ENCODE data around the gene MRPS30.

MRPS30 gene

GRCh38 chr5:44794371-44794770, 14.4 kb upstream of the MRPS30 start:
- Histone ChIP-seq H2AFZ (ENCODE audit: low read depth, low read length) (no peak overlapping the region), H4K91ac (ENCODE audit: low read length) (no peak overlapping the region), H3K9ac (ENCODE audit: low read length) (no peak overlapping the region), H3K27me3 (ENCODE audit: control insufficient read depth in 1 of 2, insufficient read depth in 1 of 2, low read length in 2 of 2) (no peaks in the 10 kb centered on the region), H3K23ac (ENCODE audit: low read length in 2 of 2) (no peak overlapping the region), H3K14ac (ENCODE audit: low read length in 2 of 2) (no peak overlapping the region), H3K79me1 (replicated peaks; ENCODE audit: low read length, poor library complexity, severe bottlenecking) (no peaks in the 10 kb centered on the region), H3K36me3 (ENCODE audit: control insufficient read depth in 1 of 2, insufficient read depth in 2 of 2, low read depth in 1 of 2, low read length in 2 of 2) (no peaks in the 10 kb centered on the region), H3K4me2 (ENCODE audit: low read length, poor library complexity, severe bottlenecking) (no peak overlapping the region), H3K27ac (ENCODE audit: low read length, poor library complexity, severe bottlenecking) (no peak overlapping the region), H2BK120ac (ENCODE audit: low read depth, low read length) (no peak overlapping the region), H3K4ac (ENCODE audit: low read depth in 1 of 2, low read length in 2 of 2) (no peak overlapping the region), H3K9me3 (ENCODE audit: control insufficient read depth, low read length) (peaks cover 4% of the 10 kb centered on the region), H2BK15ac (ENCODE audit: low read depth, poor library complexity, severe bottlenecking) (no peak overlapping the region), H3K18ac (ENCODE audit: low read depth in 1 of 2, low read length in 2 of 2) (no peak overlapping the region), H2AK5ac (ENCODE audit: low read length, severe bottlenecking) (no peak overlapping the region), H2BK12ac (ENCODE audit: low read length in 2 of 2) (no peak overlapping the region), H3K4me1 (ENCODE audit: control insufficient read depth, insufficient read depth, low read depth, low read length) (no peaks in the 10 kb centered on the region), H3K4me3 (ENCODE audit: insufficient read depth in 1 of 2, low read depth in 1 of 2, low read length in 2 of 2) (no peak overlapping the region), H4K8ac (ENCODE audit: low read length) (no peak overlapping the region), H2BK5ac (ENCODE audit: low read depth, low read length, poor library complexity, severe bottlenecking) (no peak overlapping the region)
- DNase-seq, result no peak
- 82% methylated on average over 1 of the region's 1 CpG for WGBS

GRCh38 chr5:44795496-44795895, 13.3 kb upstream of the MRPS30 start:
- H2BK12ac ChIP-seq (ENCODE audit: low read length in 2 of 2), result no peak overlapping the region
- H3K27me3 ChIP-seq (ENCODE audit: control insufficient read depth in 1 of 2, insufficient read depth in 1 of 2, low read length in 2 of 2), result no peaks in the 10 kb centered on the region
- H3K14ac ChIP-seq (ENCODE audit: low read length in 2 of 2), result no peak overlapping the region
- H2BK15ac ChIP-seq (ENCODE audit: low read depth, poor library complexity, severe bottlenecking), result no peak overlapping the region
- H3K36me3 ChIP-seq (ENCODE audit: control insufficient read depth in 1 of 2, insufficient read depth in 2 of 2, low read depth in 1 of 2, low read length in 2 of 2), result no peaks in the 10 kb centered on the region
- H3K23ac ChIP-seq (ENCODE audit: low read length in 2 of 2), result no peak overlapping the region
- H2AFZ ChIP-seq (ENCODE audit: low read depth, low read length), result no peak overlapping the region
- no peak for DNase-seq
- H3K9ac ChIP-seq (ENCODE audit: low read length), result no peak overlapping the region
- no peak overlapping the region for H2AK5ac ChIP-seq (ENCODE audit: low read length, severe bottlenecking)
- no peak overlapping the region for H3K18ac ChIP-seq (ENCODE audit: low read depth in 1 of 2, low read length in 2 of 2)
- no peaks in the 10 kb centered on the region for H3K79me1 ChIP-seq (replicated peaks; ENCODE audit: low read length, poor library complexity, severe bottlenecking)
- no peak overlapping the region for H4K91ac ChIP-seq (ENCODE audit: low read length)
- no peak overlapping the region for H4K8ac ChIP-seq (ENCODE audit: low read length)
- H2BK120ac ChIP-seq (ENCODE audit: low read depth, low read length), result no peak overlapping the region
- H2BK5ac ChIP-seq (ENCODE audit: low read depth, low read length, poor library complexity, severe bottlenecking), result no peak overlapping the region
- no peak overlapping the region for H3K27ac ChIP-seq (ENCODE audit: low read length, poor library complexity, severe bottlenecking)
- H3K9me3 ChIP-seq (ENCODE audit: control insufficient read depth, low read length), result peaks cover 4% of the 10 kb centered on the region
- no peak overlapping the region for H3K4ac ChIP-seq (ENCODE audit: low read depth in 1 of 2, low read length in 2 of 2)
- H3K4me1 ChIP-seq (ENCODE audit: control insufficient read depth, insufficient read depth, low read depth, low read length), result no peaks in the 10 kb centered on the region
- H3K4me3 ChIP-seq (ENCODE audit: insufficient read depth in 1 of 2, low read depth in 1 of 2, low read length in 2 of 2), result no peak overlapping the region
- no peak overlapping the region for H3K4me2 ChIP-seq (ENCODE audit: low read length, poor library complexity, severe bottlenecking)
- WGBS, result 92% methylated on average over 2 of the region's 4 CpGs

- H4K91ac ChIP-seq (ENCODE audit: low read length), result no peak overlapping the region
- no peak overlapping the region for H3K27ac ChIP-seq (ENCODE audit: low read length, poor library complexity, severe bottlenecking)
- WGBS, result 55% methylated on average over 3 of the region's 3 CpGs
- no peak overlapping the region for H3K4me3 ChIP-seq (ENCODE audit: insufficient read depth in 1 of 2, low read depth in 1 of 2, low read length in 2 of 2)
- no peak overlapping the region for H2BK120ac ChIP-seq (ENCODE audit: low read depth, low read length)
- no peaks in the 10 kb centered on the region for H3K4me1 ChIP-seq (ENCODE audit: control insufficient read depth, insufficient read depth, low read depth, low read length)
- no peaks in the 10 kb centered on the region for H3K9me3 ChIP-seq (ENCODE audit: control insufficient read depth, low read length)
- H3K36me3 ChIP-seq (ENCODE audit: control insufficient read depth in 1 of 2, insufficient read depth in 2 of 2, low read depth in 1 of 2, low read length in 2 of 2), result no peaks in the 10 kb centered on the region
- H2BK12ac ChIP-seq (ENCODE audit: low read length in 2 of 2), result no peak overlapping the region
- H3K4ac ChIP-seq (ENCODE audit: low read depth in 1 of 2, low read length in 2 of 2), result no peak overlapping the region
- no peak overlapping the region for H2BK15ac ChIP-seq (ENCODE audit: low read depth, poor library complexity, severe bottlenecking)
- H3K14ac ChIP-seq (ENCODE audit: low read length in 2 of 2), result no peak overlapping the region
- no peak overlapping the region for H2AFZ ChIP-seq (ENCODE audit: low read depth, low read length)
- DNase-seq, result no peak
- H3K79me1 ChIP-seq (replicated peaks; ENCODE audit: low read length, poor library complexity, severe bottlenecking), result no peaks in the 10 kb centered on the region
- H2AK5ac ChIP-seq (ENCODE audit: low read length, severe bottlenecking), result no peak overlapping the region
- H3K27me3 ChIP-seq (ENCODE audit: control insufficient read depth in 1 of 2, insufficient read depth in 1 of 2, low read length in 2 of 2), result no peaks in the 10 kb centered on the region
- H4K8ac ChIP-seq (ENCODE audit: low read length), result no peak overlapping the region
- H3K9ac ChIP-seq (ENCODE audit: low read length), result no peak overlapping the region
- no peak overlapping the region for H2BK5ac ChIP-seq (ENCODE audit: low read depth, low read length, poor library complexity, severe bottlenecking)
- H3K23ac ChIP-seq (ENCODE audit: low read length in 2 of 2), result no peak overlapping the region
- no peak overlapping the region for H3K4me2 ChIP-seq (ENCODE audit: low read length, poor library complexity, severe bottlenecking)
- no peak overlapping the region for H3K18ac ChIP-seq (ENCODE audit: low read depth in 1 of 2, low read length in 2 of 2)
These were observed 10.9 kb upstream of the MRPS30 start for GRCh38 chr5:44797841-44798240.

- no peak overlapping the region for H4K8ac ChIP-seq (ENCODE audit: low read length)
These were observed 6.8 kb upstream of the MRPS30 start for GRCh38 chr5:44801992-44802391.

More at GRCh38 chr5:44801992-44802391, 6.8 kb upstream of the MRPS30 start:
- no peak overlapping the region for H4K91ac ChIP-seq (ENCODE audit: low read length)
- no peaks in the 10 kb centered on the region for H3K36me3 ChIP-seq (ENCODE audit: control insufficient read depth in 1 of 2, insufficient read depth in 2 of 2, low read depth in 1 of 2, low read length in 2 of 2)
- H3K9ac ChIP-seq (ENCODE audit: low read length), result no peak overlapping the region
- no peaks in the 10 kb centered on the region for H3K79me1 ChIP-seq (replicated peaks; ENCODE audit: low read length, poor library complexity, severe bottlenecking)
- H3K4me1 ChIP-seq (ENCODE audit: control insufficient read depth, insufficient read depth, low read depth, low read length), result no peaks in the 10 kb centered on the region
- H3K27ac ChIP-seq (ENCODE audit: low read length, poor library complexity, severe bottlenecking), result no peak overlapping the region
- H3K4me3 ChIP-seq (ENCODE audit: insufficient read depth in 1 of 2, low read depth in 1 of 2, low read length in 2 of 2), result no peak overlapping the region
- no peak overlapping the region for H3K23ac ChIP-seq (ENCODE audit: low read length in 2 of 2)
- no peaks in the 10 kb centered on the region for H3K9me3 ChIP-seq (ENCODE audit: control insufficient read depth, low read length)
- no peak for DNase-seq
- H3K14ac ChIP-seq (ENCODE audit: low read length in 2 of 2), result no peak overlapping the region
- H2AFZ ChIP-seq (ENCODE audit: low read depth, low read length), result no peak overlapping the region
- no peaks in the 10 kb centered on the region for H3K27me3 ChIP-seq (ENCODE audit: control insufficient read depth in 1 of 2, insufficient read depth in 1 of 2, low read length in 2 of 2)
- H2BK15ac ChIP-seq (ENCODE audit: low read depth, poor library complexity, severe bottlenecking), result no peak overlapping the region
- no peak overlapping the region for H2BK5ac ChIP-seq (ENCODE audit: low read depth, low read length, poor library complexity, severe bottlenecking)
- no peak overlapping the region for H3K4me2 ChIP-seq (ENCODE audit: low read length, poor library complexity, severe bottlenecking)
- H2AK5ac ChIP-seq (ENCODE audit: low read length, severe bottlenecking), result no peak overlapping the region
- H3K4ac ChIP-seq (ENCODE audit: low read depth in 1 of 2, low read length in 2 of 2), result no peak overlapping the region
- H2BK12ac ChIP-seq (ENCODE audit: low read length in 2 of 2), result no peak overlapping the region
- no peak overlapping the region for H2BK120ac ChIP-seq (ENCODE audit: low read depth, low read length)
- H3K18ac ChIP-seq (ENCODE audit: low read depth in 1 of 2, low read length in 2 of 2), result no peak overlapping the region
- WGBS, result 75% methylated on average over 1 of the region's 1 CpG
